K562 (cell line): ENCODE data around the gene GMPR. TPM values are rescaled to one million over a fixed set of nuclear protein-coding genes. Genes with fewer than 3 reads are reported as not detected.
A peak's percentile ranks its signal among the peaks of the same experiment; 100 is the strongest.

Experiments used
- ARID1B ChIP-seq: fragments of 450-650 bp; IDR thresholded peaks from 2 replicates; pipeline ENCODE4 v1.6.1; 2016; ENCODE audit warnings: antibody characterized with exemption, mild to moderate bottlenecking, inconsistent platforms
- CREB5 ChIP-seq: fragments of 250-450 bp; sonication (Bioruptor Pico); IDR thresholded peaks from 2 replicates; pipeline ENCODE4 v1.5.0; 2020; ENCODE audit warnings: mild to moderate bottlenecking
- ESRRA ChIP-seq: fragments of 450-650 bp; IDR thresholded peaks from 2 replicates; pipeline ENCODE4 v1.6.1; 2014; ENCODE audit warnings: low read depth, mild to moderate bottlenecking, moderate library complexity, borderline replicate concordance
- LARP7 ChIP-seq: fragments of 450-650 bp; IDR thresholded peaks from 2 replicates; pipeline ENCODE4 v1.6.1; 2016
- TFAM ChIP-seq: fragments of 250-450 bp; sonication (Bioruptor Pico); conservative IDR thresholded peaks from 2 replicates; pipeline ENCODE4 v1.5.0; 2021; ENCODE audit warnings: mild to moderate bottlenecking, moderate library complexity
- ZBED1 ChIP-seq: IDR thresholded peaks from 2 replicates; pipeline ENCODE4 v1.6.1; 2014
- ZFP91 ChIP-seq: sonication (generic); formaldehyde crosslinking; IDR thresholded peaks from 2 replicates; pipeline ENCODE4 v1.8.0; 2022; ENCODE audit warnings: mild to moderate bottlenecking, missing genetic modification reagents
- ZKSCAN1 ChIP-seq: fragments of 150-350 bp; IDR thresholded peaks from 2 replicates; pipeline ENCODE4 v1.6.1; 2016; ENCODE audit warnings: low read depth, low read length
- ZNF592 ChIP-seq: fragments of 450-650 bp; IDR thresholded peaks from 2 replicates; pipeline ENCODE4 v1.6.1; 2017; ENCODE audit warnings: antibody characterized with exemption, mild to moderate bottlenecking
- polyA plus RNA-seq, 8 experiments: library from polyadenylated mRNA; depleted of rRNA in 4 of 8; stranded (reverse) in 5 of 8; unstranded in 3 of 8; fragments of >200 nt; fragmentation: Nextera tagmentation in 2 of 8; fragmentation: Illumina TruSeq in 1 of 8; extraction: Ambion mirVana in 2 of 8; extraction: Trizol in 1 of 8; gene quantifications; 2 replicates each; pipeline versions ENCODE4 v1.2.1 to v1.2.3, GENCODE V29; 2011 to 2014; ENCODE audit warnings: inconsistent platforms in 1 of 8, missing spikeins in 1 of 8
- total RNA-seq, 7 experiments: library from RNA; depleted of rRNA in 6 of 7; stranded (reverse); fragments of >200 nt in 6 of 7; fragmentation: Illumina TruSeq in 2 of 7; extraction: Trizol in 2 of 7; gene quantifications; 2 replicates each; pipeline versions ENCODE4 v1.2.1 to v1.2.3, GENCODE V29; 2011 to 2021; ENCODE audit warnings: low replicate concordance in 1 of 7
- TF ChIP-seq, protein P1 (sequence below): fragments of 250-450 bp; sonication (Bioruptor Pico); IDR thresholded peaks from 2 replicates; pipeline ENCODE4 v1.8.0; 2022; ENCODE audit warnings: inconsistent platforms
- TF ChIP-seq, protein P2 (sequence below): sonication (generic); formaldehyde crosslinking; IDR thresholded peaks from 2 replicates; pipeline ENCODE4 v1.8.1; 2023; ENCODE audit warnings: mild to moderate bottlenecking, missing genetic modification reagents

The GMPR gene
- total and polyA plus RNA-seq, 9 of the 15 experiments (the other 6 are each of a cell fraction or from before 2014, with no cell fraction given) = 34.6 to 83.7 (median 49.8) TPM

GRCh38 chr6:16274885-16275589 lies 36.6 kb downstream of the GMPR start (continued):
- TF ChIP-seq ZNF592 = peak; percentile 66
- TF ChIP-seq ZBED1 = no peak
- TF ChIP-seq ARID1B = no peak
- TF ChIP-seq, protein P1, sequence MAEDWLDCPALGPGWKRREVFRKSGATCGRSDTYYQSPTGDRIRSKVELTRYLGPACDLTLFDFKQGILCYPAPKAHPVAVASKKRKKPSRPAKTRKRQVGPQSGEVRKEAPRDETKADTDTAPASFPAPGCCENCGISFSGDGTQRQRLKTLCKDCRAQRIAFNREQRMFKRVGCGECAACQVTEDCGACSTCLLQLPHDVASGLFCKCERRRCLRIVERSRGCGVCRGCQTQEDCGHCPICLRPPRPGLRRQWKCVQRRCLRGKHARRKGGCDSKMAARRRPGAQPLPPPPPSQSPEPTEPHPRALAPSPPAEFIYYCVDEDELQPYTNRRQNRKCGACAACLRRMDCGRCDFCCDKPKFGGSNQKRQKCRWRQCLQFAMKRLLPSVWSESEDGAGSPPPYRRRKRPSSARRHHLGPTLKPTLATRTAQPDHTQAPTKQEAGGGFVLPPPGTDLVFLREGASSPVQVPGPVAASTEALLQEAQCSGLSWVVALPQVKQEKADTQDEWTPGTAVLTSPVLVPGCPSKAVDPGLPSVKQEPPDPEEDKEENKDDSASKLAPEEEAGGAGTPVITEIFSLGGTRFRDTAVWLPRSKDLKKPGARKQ (CRISPR knock-in tag) = no peak
- TF ChIP-seq ZFP91 (CRISPR knock-in tag) = no peak
- TF ChIP-seq ZKSCAN1 = no peak
- no peak for TF ChIP-seq CREB5 (CRISPR knock-in tag)
- TF ChIP-seq ESRRA = no peak
- TF ChIP-seq, protein P2, sequence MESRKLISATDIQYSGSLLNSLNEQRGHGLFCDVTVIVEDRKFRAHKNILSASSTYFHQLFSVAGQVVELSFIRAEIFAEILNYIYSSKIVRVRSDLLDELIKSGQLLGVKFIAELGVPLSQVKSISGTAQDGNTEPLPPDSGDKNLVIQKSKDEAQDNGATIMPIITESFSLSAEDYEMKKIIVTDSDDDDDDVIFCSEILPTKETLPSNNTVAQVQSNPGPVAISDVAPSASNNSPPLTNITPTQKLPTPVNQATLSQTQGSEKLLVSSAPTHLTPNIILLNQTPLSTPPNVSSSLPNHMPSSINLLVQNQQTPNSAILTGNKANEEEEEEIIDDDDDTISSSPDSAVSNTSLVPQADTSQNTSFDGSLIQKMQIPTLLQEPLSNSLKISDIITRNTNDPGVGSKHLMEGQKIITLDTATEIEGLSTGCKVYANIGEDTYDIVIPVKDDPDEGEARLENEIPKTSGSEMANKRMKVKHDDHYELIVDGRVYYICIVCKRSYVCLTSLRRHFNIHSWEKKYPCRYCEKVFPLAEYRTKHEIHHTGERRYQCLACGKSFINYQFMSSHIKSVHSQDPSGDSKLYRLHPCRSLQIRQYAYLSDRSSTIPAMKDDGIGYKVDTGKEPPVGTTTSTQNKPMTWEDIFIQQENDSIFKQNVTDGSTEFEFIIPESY = no peak
- no peak for TF ChIP-seq TFAM (CRISPR knock-in tag)
- no peak for TF ChIP-seq LARP7
